Measurements from ENCODE around the gene SLC10A1.

Gene SLC10A1

DNA sequence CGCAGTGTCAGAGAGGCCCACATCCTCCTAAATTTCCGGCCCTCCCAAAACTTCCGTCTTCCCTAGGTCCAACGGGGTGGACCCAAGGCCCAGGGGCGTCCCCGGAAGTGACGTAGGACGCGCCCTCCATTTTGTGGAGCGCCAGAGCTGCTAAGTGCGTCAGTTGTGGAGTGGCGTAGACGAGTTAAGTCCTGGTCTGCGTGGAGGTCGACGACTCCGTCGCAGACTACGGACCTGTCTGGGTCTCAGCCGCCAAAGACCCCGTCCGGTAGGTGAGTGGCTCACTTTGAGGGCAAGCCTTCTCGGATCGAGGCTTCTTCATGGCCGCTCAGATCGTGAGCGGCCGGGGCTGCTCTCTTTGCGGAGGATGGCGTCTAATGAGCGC is 30.1 kb downstream of the SLC10A1 start, which contains the start of gene SRSF5:
SRSF5 (plus strand) TSS at position 159 of the 385 bp plus-strand sequence. CDS start 1,015 bp downstream, outside the sequence.
- TF ChIP-seq MAX (IDR thresholded peaks at IDR 0.05; ENCODE audit: low read depth, low read length): peak; percentile 34
- TF ChIP-seq CTCF (IDR thresholded peaks at IDR 0.05; ENCODE audit: low read depth, low read length): no peak
- peak; percentile 99 for TF ChIP-seq POLR2A (IDR thresholded peaks at IDR 0.05; ENCODE audit: extremely low read depth, insufficient read length)
- TF ChIP-seq MYC (IDR thresholded peaks at IDR 0.05; ENCODE audit: low read depth, low read length): peak; percentile 82
- H3K4me3 ChIP-seq (ENCODE audit: low read depth, low read length): peak within 1 kb of the TSS; percentile 99
- peak; percentile 97 for DNase-seq (ENCODE audit: low read depth)

- TF ChIP-seq MAX (IDR thresholded peaks at IDR 0.05; ENCODE audit: low read depth, low read length): no peak
- TF ChIP-seq POLR2A (IDR thresholded peaks at IDR 0.05; ENCODE audit: extremely low read depth, insufficient read length): no peak
- no peak for TF ChIP-seq MYC (IDR thresholded peaks at IDR 0.05; ENCODE audit: low read depth, low read length)
- no peak for TF ChIP-seq CTCF (IDR thresholded peaks at IDR 0.05; ENCODE audit: low read depth, low read length)
- DNase-seq (ENCODE audit: low read depth): peak; percentile 39
- no peak overlapping the region for H3K4me3 ChIP-seq (ENCODE audit: low read depth, low read length)
Observed at GRCh38 chr14:69763761-69764510, 33.1 kb downstream of the SLC10A1 start.

DNA sequence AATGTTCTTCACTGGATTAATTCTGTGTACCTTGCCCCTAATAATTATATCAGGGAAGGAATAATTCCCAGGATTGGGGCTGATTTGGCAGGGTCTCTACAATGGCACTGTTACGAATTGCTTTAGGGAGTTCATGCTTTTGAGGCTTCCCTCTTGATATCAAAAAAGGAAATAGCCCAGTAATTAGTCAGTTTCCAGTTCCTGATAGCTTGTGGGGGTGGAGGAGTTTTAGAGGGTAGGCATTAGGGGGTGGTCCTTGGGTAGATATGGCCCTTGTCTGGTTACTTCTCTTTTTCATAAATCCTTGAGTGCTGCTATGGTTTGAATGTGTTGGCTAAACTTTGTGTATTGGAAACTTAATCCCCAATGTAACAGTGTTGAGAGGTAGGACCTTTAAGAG is 36.2 kb downstream of the SLC10A1 start:
- H3K4me3 ChIP-seq (ENCODE audit: low read depth, low read length): no peak overlapping the region
- DNase-seq (ENCODE audit: low read depth): peak; percentile 54
- TF ChIP-seq POLR2A (IDR thresholded peaks at IDR 0.05; ENCODE audit: extremely low read depth, insufficient read length) (no peak), MYC (IDR thresholded peaks at IDR 0.05; ENCODE audit: low read depth, low read length) (no peak), MAX (IDR thresholded peaks at IDR 0.05; ENCODE audit: low read depth, low read length) (no peak), CTCF (IDR thresholded peaks at IDR 0.05; ENCODE audit: low read depth, low read length) (no peak)

- no peak overlapping the region for H3K4me3 ChIP-seq (ENCODE audit: low read depth, low read length)
- TF ChIP-seq POLR2A (IDR thresholded peaks at IDR 0.05; ENCODE audit: extremely low read depth, insufficient read length): no peak
- no peak for DNase-seq (ENCODE audit: low read depth)
Observed at GRCh38 chr14:69756298-69756697, 40.7 kb downstream of the SLC10A1 start.

GRCh38 chr14:69755784-69756183 is 41.3 kb downstream of the SLC10A1 start:
- no peak for DNase-seq (ENCODE audit: low read depth)
- TF ChIP-seq MAX (IDR thresholded peaks at IDR 0.05; ENCODE audit: low read depth, low read length): no peak
- no peak overlapping the region for H3K4me3 ChIP-seq (ENCODE audit: low read depth, low read length)

GRCh38 chr14:69755296-69755695 is 41.7 kb downstream of the SLC10A1 start:
- TF ChIP-seq MAX (IDR thresholded peaks at IDR 0.05; ENCODE audit: low read depth, low read length): no peak
- TF ChIP-seq CTCF (IDR thresholded peaks at IDR 0.05; ENCODE audit: low read depth, low read length): no peak
- TF ChIP-seq MYC (IDR thresholded peaks at IDR 0.05; ENCODE audit: low read depth, low read length): no peak
- TF ChIP-seq POLR2A (IDR thresholded peaks at IDR 0.05; ENCODE audit: extremely low read depth, insufficient read length): no peak
- DNase-seq (ENCODE audit: low read depth): no peak

More at GRCh38 chr14:69755296-69755695, 41.7 kb downstream of the SLC10A1 start:
- H3K4me3 ChIP-seq (ENCODE audit: low read depth, low read length): no peak overlapping the region
